B cell (primary cell): ENCODE results near the gene PPIP5K2. TPM values are rescaled to one million over a fixed set of nuclear protein-coding genes. Genes with fewer than 3 reads are reported as not detected.

Source experiments
- ATAC-seq: fragments of 200-7000 bp; cut with Tn5 transposase; one replicate; pipeline ENCODE4 v1.10.0; 2021; ENCODE audit warnings: low read depth, mild to moderate bottlenecking, moderate number of reproducible peaks, moderate library complexity
- CTCF ChIA-PET: fragments of 350-600 bp; sonication (Branson Sonifier 250); formaldehyde crosslinking; loops from one replicate; lab custom pipeline; 2021; ENCODE audit warnings: antibody characterized with exemption, inconsistent platforms; lab: Charles Lee
- POLR2A ChIA-PET: fragments of 350-600 bp; sonication (Branson Sonifier 250); formaldehyde crosslinking; loops from one replicate; lab custom pipeline; 2021; ENCODE audit warnings: antibody characterized with exemption; lab: Charles Lee
- DNase-seq: peaks from one replicate; pipeline ENCODE4 v3.0.0; 2013
- H2AFZ ChIP-seq: 2 replicates; pipeline ENCODE4 v1.6.1; 2012; ENCODE audit warnings: mild to moderate bottlenecking, low read depth, low read length; ENCODE audit not compliant: insufficient read depth, poor library complexity, severe bottlenecking
- H3K27ac ChIP-seq, 2 donors: 1 replicate in 1 of 2; 2 replicates in 1 of 2; pipeline ENCODE4 v1.5.1; 2012 to 2013; ENCODE audit warnings: low read length in 2 of 2, mild to moderate bottlenecking in 2 of 2, moderate library complexity in 1 of 2
- H3K27me3 ChIP-seq, 4 experiments: fragments of 200-600 bp in 1 of 4; sonication (generic) in 1 of 4; replicated peaks in 1 of 4; 1 replicate in 2 of 4; 2 replicates in 2 of 4; pipeline versions ENCODE4 v1.6.1 to v1.7.0; 2013 to 2016; ENCODE audit warnings: low read length in 3 of 4, mild to moderate bottlenecking in 2 of 4, mixed read lengths in 1 of 4, moderate library complexity in 1 of 4; ENCODE audit not compliant: insufficient read depth in 4 of 4, control insufficient read depth in 3 of 4; ENCODE audit errors: control extremely low read depth in 1 of 4
- H3K36me3 ChIP-seq, 2 experiments: replicated peaks in 1 of 2; 1 replicate in 1 of 2; 2 replicates in 1 of 2; pipeline versions ENCODE4 v1.6.1 to v1.7.1; 2013; ENCODE audit warnings: low read length in 1 of 2; ENCODE audit not compliant: insufficient read depth in 2 of 2, control insufficient read depth in 1 of 2; ENCODE audit errors: control extremely low read depth in 1 of 2, extremely low read depth in 1 of 2
- H3K4me1 ChIP-seq, 2 donors: fragments of 200-600 bp in 1 of 2; sonication (generic) in 1 of 2; 1 replicate in 1 of 2; 2 replicates in 1 of 2; pipeline versions ENCODE4 v1.5.1 to v1.6.1; 2013 to 2017; ENCODE audit warnings: low read length in 2 of 2; ENCODE audit not compliant: control insufficient read depth in 2 of 2, insufficient read depth in 2 of 2
- H3K4me2 ChIP-seq: replicated peaks from 2 replicates; pipeline ENCODE3; 2012; ENCODE audit warnings: mild to moderate bottlenecking, low read depth, low read length; ENCODE audit not compliant: poor library complexity, severe bottlenecking
- H3K4me3 ChIP-seq, 5 experiments: fragments of 200-600 bp in 1 of 5; sonication (generic) in 1 of 5; 1 replicate in 3 of 5; 2 replicates in 2 of 5; pipeline versions ENCODE4 v1.5.1 to v1.7.0; 2011 to 2016; ENCODE audit warnings: low read length in 4 of 5, mild to moderate bottlenecking in 4 of 5, low read depth in 2 of 5, control low read depth in 1 of 5, moderate library complexity in 1 of 5; ENCODE audit not compliant: insufficient read depth in 1 of 5; ENCODE audit errors: control extremely low read depth in 1 of 5, extremely low read depth in 1 of 5
- H3K79me2 ChIP-seq: fragments of 200-600 bp; sonication (generic); one replicate; pipeline ENCODE4 v1.6.0; 2016; ENCODE audit warnings: low read length; ENCODE audit not compliant: control insufficient read depth, insufficient read depth
- H3K9ac ChIP-seq: fragments of 200-600 bp; sonication (generic); 2 replicates; pipeline ENCODE4 v1.6.1; 2017; ENCODE audit warnings: mild to moderate bottlenecking, low read length, moderate library complexity
- H3K9me3 ChIP-seq, 3 donors: one replicate each; pipeline versions ENCODE4 v1.6.1 to v1.7.1; 2013; ENCODE audit warnings: low read length in 2 of 3; ENCODE audit not compliant: control insufficient read depth in 2 of 3, insufficient read depth in 1 of 3; ENCODE audit errors: control extremely low read depth in 1 of 3
- H4K20me1 ChIP-seq: 2 replicates; pipeline ENCODE4 v1.6.0; 2012; ENCODE audit warnings: mild to moderate bottlenecking, low read length; ENCODE audit not compliant: insufficient read depth, control insufficient read depth, poor library complexity, severe bottlenecking
- H3K27ac Mint-ChIP-seq: one replicate; pipeline ENCODE4 v1.8.0; 2021; ENCODE audit warnings: mixed read lengths
- H3K27me3 Mint-ChIP-seq: one replicate; pipeline ENCODE4 v1.8.0; 2021; ENCODE audit warnings: mixed read lengths
- H3K4me1 Mint-ChIP-seq: one replicate; pipeline ENCODE4 v1.8.0; 2021; ENCODE audit warnings: mixed read lengths
- H3K4me3 Mint-ChIP-seq: one replicate; pipeline ENCODE4 v1.8.0; 2021; ENCODE audit warnings: mixed read lengths
- H3K9me3 Mint-ChIP-seq: one replicate; pipeline ENCODE4 v1.8.0; 2022; ENCODE audit warnings: mixed read lengths; ENCODE audit not compliant: insufficient read depth
- CTCF ChIP-seq: fragments of 200-600 bp; IDR thresholded peaks from one replicate; pipeline ENCODE4 v1.8.0; 2022; ENCODE audit warnings: antibody characterized with exemption, mild to moderate bottlenecking
- EZH2 ChIP-seq: IDR thresholded peaks from 2 replicates; pipeline ENCODE4 v1.6.1; 2012; ENCODE audit warnings: borderline replicate concordance, low read depth, mild to moderate bottlenecking, moderate library complexity, low read length; ENCODE audit not compliant: insufficient read depth, poor library complexity, severe bottlenecking
- WGBS: methylation state at CpG from one replicate; pipeline ENCODE4 v1.1.5; 2013; ENCODE audit warnings: missing lambda C conversion rate; ENCODE audit not compliant: insufficient coverage; 5-methylcytosine and 5-hydroxymethylcytosine counted together
- intact Hi-C: fragments of 100-400 bp; cut with micrococcal nuclease; formaldehyde crosslinking; loops from one replicate; pipeline ENCODE4 v1.10.0; 2022
- polyA plus RNA-seq: library from polyadenylated mRNA; depleted of rRNA; stranded (reverse); fragments of >200 nt; gene quantifications from 2 replicates; pipeline ENCODE4 v1.2.3, GENCODE V29; 2012
- total RNA-seq, 2 donors: library from RNA; stranded (reverse); fragments of 120-200 nt in 1 of 2; gene quantifications; 1 replicate in 1 of 2; 2 replicates in 1 of 2; pipeline versions ENCODE4 v1.2.3 to v1.2.4, GENCODE V29; 2013 to 2022

PPIP5K2 gene
- total and polyA plus RNA-seq, 2 donors (not counting 1 experiment from before 2014, with no cell fraction given): 14.5 to 80.5 TPM

GRCh38 chr5:103133231-103133630, 13.1 kb downstream of the PPIP5K2 start:
- Histone ChIP-seq H3K9me3 (no peaks in the 10 kb centered on the region), H3K4me2 (no peak overlapping the region), H3K4me1 (no peaks in the 10 kb centered on the region), H3K27ac (no peak overlapping the region), H3K27me3 (no peaks in the 10 kb centered on the region), H4K20me1 (no peaks in the 10 kb centered on the region), H3K4me3 (no peak overlapping the region), H3K79me2 (peaks cover 5% of the 10 kb centered on the region), H2AFZ (no peak overlapping the region), H3K9ac (no peak overlapping the region), H3K36me3 (peaks cover 4 to 14% of the 10 kb centered on the region in 2 experiments)
- Mint-ChIP-seq H3K4me3 (no peak overlapping the region), H3K27ac (no peak overlapping the region), H3K4me1 (peaks cover 8% of the 10 kb centered on the region), H3K27me3 (no peaks in the 10 kb centered on the region), H3K9me3 (no peaks in the 10 kb centered on the region)
- DNase-seq: no peak
- no peak for ATAC-seq
- ChIA-PET CTCF (interaction anchor here (1.2 to 1.3 kb wide), 2 partner anchors 12 to 549 kb away, joined by 3 read pairs; no protein-coding TSS in a partner anchor), POLR2A (no interaction called here)
- intact Hi-C loops: no loop called here
- no CpG with 5 or more reads among the region's 2 CpGs for WGBS
- TF ChIP-seq CTCF: no peak
- TF ChIP-seq EZH2: no peak

- no peak overlapping the region for H3K4me2 ChIP-seq
- Mint-ChIP-seq H3K27me3 (no peaks in the 10 kb centered on the region), H3K4me1 (peaks cover 4% of the 10 kb centered on the region), H3K27ac (no peak overlapping the region), H3K9me3 (no peaks in the 10 kb centered on the region), H3K4me3 (no peak overlapping the region)
- H3K27ac ChIP-seq: no peak overlapping the region
- H3K27me3 ChIP-seq: no peaks in the 10 kb centered on the region
- H3K4me1 ChIP-seq: no peaks in the 10 kb centered on the region
- no peaks in the 10 kb centered on the region for H4K20me1 ChIP-seq
- DNase-seq (no peak), ATAC-seq (no peak)
- H3K79me2 ChIP-seq: no peaks in the 10 kb centered on the region
- ChIA-PET CTCF (interaction anchor here (0.7 kb wide), 1 partner anchor 56 kb away, joined by 4 read pairs; no protein-coding TSS in a partner anchor), POLR2A (no interaction called here)
- TF ChIP-seq EZH2 (no peak), CTCF (no peak)
- intact Hi-C loops: no loop called here
- no peak overlapping the region for H3K9ac ChIP-seq
- H3K36me3 ChIP-seq: peaks cover 7 to 13% of the 10 kb centered on the region in 2 experiments
- H3K4me3 ChIP-seq: no peak overlapping the region
- no peaks in the 10 kb centered on the region for H3K9me3 ChIP-seq
- H2AFZ ChIP-seq: no peak overlapping the region
- WGBS: no CpG with 5 or more reads among the region's 1 CpG
Observed at GRCh38 chr5:103135461-103135860, 15.4 kb downstream of the PPIP5K2 start.
